HG02610 (cell line): ENCODE results near the gene STAT3.
A peak's percentile ranks its signal among the peaks of the same experiment; 100 is the strongest.

Experiments used
- ATAC-seq: cut with Tn5 transposase; IDR thresholded peaks from one replicate; pipeline ENCODE4 v1.9.1; 2021; ENCODE audit warnings: mild to moderate bottlenecking, moderate library complexity; ENCODE audit not compliant: unreplicated experiment

Gene STAT3

GRCh38 chr17:42354956-42355843 is 33.0 kb downstream of the STAT3 start:
- ATAC-seq, result no peak

GRCh38 chr17:42348104-42348503 is 40.1 kb downstream of the STAT3 start:
- no peak for ATAC-seq

- ATAC-seq, result no peak
Observed at GRCh38 chr17:42347606-42348005, 40.6 kb downstream of the STAT3 start.

- ATAC-seq, result no peak
Observed at GRCh38 chr17:42347198-42347597, 41.0 kb downstream of the STAT3 start.

- no peak for ATAC-seq
Observed at GRCh38 chr17:42346481-42346880, 41.8 kb downstream of the STAT3 start.

- ATAC-seq, result no peak
Observed at GRCh38 chr17:42345396-42346073, 42.7 kb downstream of the STAT3 start.

GRCh38 chr17:42342242-42343008 is 45.8 kb downstream of the STAT3 start:
- no peak for ATAC-seq

GRCh38 chr17:42341568-42341967 is 46.7 kb downstream of the STAT3 start:
- ATAC-seq, result no peak

GRCh38 chr17:42340691-42341127 is 47.5 kb downstream of the STAT3 start:
- peak; percentile 32 for ATAC-seq

- ATAC-seq, result no peak
Observed at GRCh38 chr17:42339221-42339620, 49.0 kb downstream of the STAT3 start.

- ATAC-seq, result no peak
Observed at GRCh38 chr17:42338427-42338985, 49.7 kb downstream of the STAT3 start.

GRCh38 chr17:42337442-42337841 is 50.8 kb downstream of the STAT3 start:
- peak; percentile 55 for ATAC-seq

GRCh38 chr17:42334677-42335076 is 53.6 kb downstream of the STAT3 start:
- ATAC-seq, result no peak

GRCh38 chr17:42333053-42333452 is 55.2 kb downstream of the STAT3 start:
- ATAC-seq, result peak; percentile 60

- no peak for ATAC-seq
Observed at GRCh38 chr17:42329025-42329976, 58.9 kb downstream of the STAT3 start.

GRCh38 chr17:42325026-42325425 is 63.2 kb downstream of the STAT3 start:
- no peak for ATAC-seq

GRCh38 chr17:42323268-42323773 is 64.9 kb downstream of the STAT3 start:
- no peak for ATAC-seq

GRCh38 chr17:42322382-42323267 is 65.6 kb downstream of the STAT3 start:
- peak; percentile 63 for ATAC-seq

GRCh38 chr17:42321555-42321954 is 66.7 kb downstream of the STAT3 start:
- ATAC-seq, result no peak
